Keratinocyte (primary cell): ENCODE measurements around the gene DOP1B.

ENCODE experiments used
- EZH2 ChIP-seq: IDR thresholded peaks from one replicate; pipeline ENCODE4 v1.6.1; 2012; ENCODE audit warnings: inconsistent platforms, mild to moderate bottlenecking, low read length, moderate library complexity
- TF ChIP-seq, protein P1 (sequence below), 3 experiments: IDR thresholded peaks in 1 of 3; conservative IDR thresholded peaks in 1 of 3; optimal IDR thresholded peaks in 1 of 3; 2 replicates in 2 of 3; 3 replicates in 1 of 3; pipeline versions ENCODE3 to v1.5.1; 2011; ENCODE audit warnings: low read length in 3 of 3, mild to moderate bottlenecking in 3 of 3, moderate library complexity in 2 of 3, control low read depth in 1 of 3, inconsistent platforms in 1 of 3; ENCODE audit not compliant: insufficient read depth in 2 of 3; ENCODE audit errors: extremely low read depth in 1 of 3

DNA sequence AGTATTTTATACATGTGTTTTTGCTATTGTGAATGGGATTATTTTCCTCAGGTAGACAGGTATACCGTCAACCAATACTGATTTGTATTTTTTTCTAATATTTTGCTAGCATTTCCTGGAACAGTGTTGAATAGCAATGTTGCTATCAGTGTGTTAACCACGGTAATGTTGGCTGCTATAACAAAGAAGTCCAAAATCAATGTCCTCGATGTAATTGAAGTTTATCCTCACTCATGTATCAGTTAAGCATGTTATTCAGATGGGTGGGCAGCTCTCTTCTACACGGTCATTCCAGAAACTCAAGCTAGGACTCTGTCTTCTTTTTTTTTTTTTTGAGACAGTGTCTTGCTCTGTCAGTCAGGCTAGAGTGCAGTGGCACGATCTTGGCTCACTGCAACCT lies 24.3 kb downstream of the DOP1B start:
- TF ChIP-seq, protein P1, sequence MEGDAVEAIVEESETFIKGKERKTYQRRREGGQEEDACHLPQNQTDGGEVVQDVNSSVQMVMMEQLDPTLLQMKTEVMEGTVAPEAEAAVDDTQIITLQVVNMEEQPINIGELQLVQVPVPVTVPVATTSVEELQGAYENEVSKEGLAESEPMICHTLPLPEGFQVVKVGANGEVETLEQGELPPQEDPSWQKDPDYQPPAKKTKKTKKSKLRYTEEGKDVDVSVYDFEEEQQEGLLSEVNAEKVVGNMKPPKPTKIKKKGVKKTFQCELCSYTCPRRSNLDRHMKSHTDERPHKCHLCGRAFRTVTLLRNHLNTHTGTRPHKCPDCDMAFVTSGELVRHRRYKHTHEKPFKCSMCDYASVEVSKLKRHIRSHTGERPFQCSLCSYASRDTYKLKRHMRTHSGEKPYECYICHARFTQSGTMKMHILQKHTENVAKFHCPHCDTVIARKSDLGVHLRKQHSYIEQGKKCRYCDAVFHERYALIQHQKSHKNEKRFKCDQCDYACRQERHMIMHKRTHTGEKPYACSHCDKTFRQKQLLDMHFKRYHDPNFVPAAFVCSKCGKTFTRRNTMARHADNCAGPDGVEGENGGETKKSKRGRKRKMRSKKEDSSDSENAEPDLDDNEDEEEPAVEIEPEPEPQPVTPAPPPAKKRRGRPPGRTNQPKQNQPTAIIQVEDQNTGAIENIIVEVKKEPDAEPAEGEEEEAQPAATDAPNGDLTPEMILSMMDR (optimal IDR thresholded peaks at IDR 0.05 in 1 of 3, IDR thresholded peaks at IDR 0.05 in 1 of 3, conservative IDR thresholded peaks at IDR 0.05 in 1 of 3; ENCODE audit: extremely low read depth in 1 of 3, insufficient read depth in 2 of 3, low read length in 3 of 3) = no peak
- TF ChIP-seq EZH2 = no peak
